Measurements from ENCODE around the gene PIGR. TPM values are rescaled to one million over a fixed set of nuclear protein-coding genes. Genes with fewer than 3 reads are reported as not detected.

PIGR gene
- total and polyA plus RNA-seq, 10 of the 15 experiments (the other 5 are each of a cell fraction or from before 2014, with no cell fraction given): 0.96 to 7.6 (median 1.8) TPM

GRCh38 chr1:206947255-206947654, 989 bp upstream of the PIGR start:
- no peak overlapping the region for H3K9ac ChIP-seq (ENCODE audit: control insufficient read depth, insufficient read depth, low read length)
- BruUV-seq (replicated peaks): no TSS peak
- DNase-seq (ENCODE audit: low read depth, low spot score) (no peak), FAIRE-seq (no peak), ATAC-seq (no peak)
- H2AFZ ChIP-seq (ENCODE audit: control insufficient read depth, low read depth, low read length): no peak overlapping the region
- in situ Hi-C loops (cut with MboI) (no loop called here), intact Hi-C loops (cut with micrococcal nuclease; ENCODE audit: unreplicated experiment) (no loop called here)
- no peaks in the 10 kb centered on the region for H3K79me2 ChIP-seq (ENCODE audit: control insufficient read depth, insufficient read depth, low read length)
- WGBS (ENCODE audit: insufficient coverage, insufficient replicate concordance, low lambda C conversion rate, missing lambda C conversion rate): 29% methylated on average over 3 of the region's 3 CpGs
- H3K4me2 ChIP-seq (ENCODE audit: control insufficient read depth, insufficient read depth): no peak overlapping the region
- no peaks in the 10 kb centered on the region for H4K20me1 ChIP-seq (ENCODE audit: control insufficient read depth, insufficient read depth)
- TF ChIP-seq SREBF2 (IDR thresholded peaks at IDR 0.05; ENCODE audit: low read length) (no peak), EED (IDR thresholded peaks at IDR 0.05; ENCODE audit: low read depth) (no peak), ATF2 (IDR thresholded peaks at IDR 0.05; ENCODE audit: low read length) (no peak)
- ChIA-PET POLR2A (interaction anchor here (1.0 to 1.3 kb wide), 2 partner anchors 8 to 25 kb away, joined by 4 read pairs; partner anchors contain the start of gene FCMR), CTCF (interaction anchor here (0.6 to 9.4 kb wide), 12 partner anchors 8 to 233 kb away, joined by 3 to 61 read pairs (median 5); no protein-coding TSS in a partner anchor), SMC1A (ENCODE audit: uncharacterized antibody, unreplicated experiment) (interaction anchor here (0.7 to 2.0 kb wide), 7 partner anchors 12 to 36 kb away, joined by 3 to 15 read pairs (median 3); partner anchors contain the start of genes FCAMR and FCMR), RAD21 (ENCODE audit: unreplicated experiment) (interaction anchor here (1.1 to 1.9 kb wide), 5 partner anchors 12 to 35 kb away, joined by 3 to 6 read pairs (median 4); no protein-coding TSS in a partner anchor)
- no peaks in the 10 kb centered on the region for H3K36me3 ChIP-seq (ENCODE audit: control insufficient read depth in 2 of 2, insufficient read depth in 2 of 2, low read length in 1 of 2)
- peaks cover 4% of the 10 kb centered on the region; the same call in 2 of the 3 replicates for H3K9me3 ChIP-seq (replicated peaks; ENCODE audit: control insufficient read depth, insufficient read depth, low read length)
- H3K27ac ChIP-seq (ENCODE audit: control insufficient read depth, insufficient read depth): no peak overlapping the region
- peaks cover 26% of the 10 kb centered on the region for H3K4me1 ChIP-seq (ENCODE audit: control insufficient read depth, insufficient read depth, low read length)
- H3K4me3 ChIP-seq: no peak overlapping the region
- H3K27me3 ChIP-seq (replicated peaks in 1 of 2; ENCODE audit: control insufficient read depth in 2 of 2, insufficient read depth in 2 of 2, low read length in 1 of 2): no peaks in the 10 kb centered on the region

- no peak for TF ChIP-seq IRF5 (IDR thresholded peaks at IDR 0.05; ENCODE audit: borderline replicate concordance)
- TF ChIP-seq WRNIP1 (IDR thresholded peaks at IDR 0.05; ENCODE audit: borderline replicate concordance, low read depth, low read length): no peak
- no peak for TF ChIP-seq POU2F2 (IDR thresholded peaks at IDR 0.05; ENCODE audit: borderline replicate concordance, low read depth, low read length)
- TF ChIP-seq MYB (IDR thresholded peaks at IDR 0.05; ENCODE audit: borderline replicate concordance, low read depth, low read length): no peak
- Histone ChIP-seq H3K4me3 (no peak overlapping the region), H3K79me2 (ENCODE audit: control insufficient read depth, insufficient read depth, low read length) (no peaks in the 10 kb centered on the region), H3K4me2 (ENCODE audit: control insufficient read depth, insufficient read depth) (no peak overlapping the region), H3K27me3 (replicated peaks in 1 of 2; ENCODE audit: control insufficient read depth in 2 of 2, insufficient read depth in 2 of 2, low read length in 1 of 2) (no peaks in the 10 kb centered on the region), H3K9ac (ENCODE audit: control insufficient read depth, insufficient read depth, low read length) (no peak overlapping the region), H3K4me1 (ENCODE audit: control insufficient read depth, insufficient read depth, low read length) (peaks cover 14% of the 10 kb centered on the region), H3K27ac (ENCODE audit: control insufficient read depth, insufficient read depth) (no peak overlapping the region), H2AFZ (ENCODE audit: control insufficient read depth, low read depth, low read length) (no peak overlapping the region), H3K36me3 (ENCODE audit: control insufficient read depth in 2 of 2, insufficient read depth in 2 of 2, low read length in 1 of 2) (no peaks in the 10 kb centered on the region), H3K9me3 (replicated peaks; ENCODE audit: control insufficient read depth, insufficient read depth, low read length) (peaks cover 4% of the 10 kb centered on the region; the same call in 2 of the 3 replicates), H4K20me1 (ENCODE audit: control insufficient read depth, insufficient read depth) (no peaks in the 10 kb centered on the region)
- intact Hi-C loops (cut with micrococcal nuclease; ENCODE audit: unreplicated experiment) (no loop called here), in situ Hi-C loops (cut with MboI) (no loop called here)
- no TSS peak for BruUV-seq (replicated peaks)
- no peak for DNase-seq (ENCODE audit: low read depth, low spot score)
- ATAC-seq: no peak
- ChIA-PET POLR2A (no interaction called here), RAD21 (ENCODE audit: unreplicated experiment) (interaction anchor here (0.8 to 0.9 kb wide), 2 partner anchors 12 to 181 kb away, joined by 3 to 4 read pairs; no protein-coding TSS in a partner anchor), CTCF (interaction anchor here (1.4 to 9.4 kb wide), 6 partner anchors 9 to 36 kb away, joined by 3 to 61 read pairs (median 12); no protein-coding TSS in a partner anchor), SMC1A (ENCODE audit: uncharacterized antibody, unreplicated experiment) (interaction anchor here (0.6 to 2.0 kb wide), 8 partner anchors 9 to 155 kb away, joined by 3 to 15 read pairs (median 4); partner anchors contain the start of gene FCAMR)
- WGBS (ENCODE audit: insufficient coverage, insufficient replicate concordance, low lambda C conversion rate, missing lambda C conversion rate): 96% methylated on average over 4 of the region's 4 CpGs
- no peak for FAIRE-seq
Observed at GRCh38 chr1:206945779-206946178, 487 bp downstream of the PIGR start.
